Type B pancreatic cell (in vitro differentiated cells): Measurements from ENCODE around the gene RPL36A. TPM values are rescaled to one million over a fixed set of nuclear protein-coding genes. Genes with fewer than 3 reads are reported as not detected.

Experiments
- DNase-seq: peaks from one replicate; pipeline ENCODE4 v3.0.0; 2021; ENCODE audit warnings: mixed read lengths; ENCODE audit not compliant: unreplicated experiment; ENCODE audit errors: extremely low spot score
- H3K27ac Mint-ChIP-seq: 2 replicates; pipeline ENCODE4 v1.8.0; 2021; ENCODE audit warnings: mild to moderate bottlenecking, mixed read lengths
- H3K27me3 Mint-ChIP-seq: 2 replicates; pipeline ENCODE4 v1.8.0; 2021; ENCODE audit warnings: mixed read lengths
- H3K36me3 Mint-ChIP-seq: 2 replicates; pipeline ENCODE4 v1.8.0; 2021; ENCODE audit warnings: mixed read lengths
- H3K4me1 Mint-ChIP-seq: one replicate; pipeline ENCODE4 v1.8.0; 2021; ENCODE audit warnings: mixed read lengths; ENCODE audit not compliant: unreplicated experiment
- H3K4me3 Mint-ChIP-seq: 2 replicates; pipeline ENCODE4 v1.8.0; 2021; ENCODE audit warnings: mild to moderate bottlenecking, mixed read lengths
- H3K9me3 Mint-ChIP-seq: 2 replicates; pipeline ENCODE4 v1.8.0; 2021; ENCODE audit warnings: mixed read lengths
- total RNA-seq: library from RNA; stranded (reverse); gene quantifications from 2 replicates; pipeline ENCODE4 v1.2.1, GENCODE V29; 2021; ENCODE audit warnings: low replicate concordance
- TF ChIP-seq, protein P1 (sequence below): fragments of 200-600 bp; sonication (generic); conservative IDR thresholded peaks from 2 replicates; pipeline ENCODE4 v1.5.0; 2021; ENCODE audit warnings: antibody characterized with exemption, mild to moderate bottlenecking

Gene RPL36A
- total RNA-seq, 1 donor from 2014 or later: 338 TPM

DNA sequence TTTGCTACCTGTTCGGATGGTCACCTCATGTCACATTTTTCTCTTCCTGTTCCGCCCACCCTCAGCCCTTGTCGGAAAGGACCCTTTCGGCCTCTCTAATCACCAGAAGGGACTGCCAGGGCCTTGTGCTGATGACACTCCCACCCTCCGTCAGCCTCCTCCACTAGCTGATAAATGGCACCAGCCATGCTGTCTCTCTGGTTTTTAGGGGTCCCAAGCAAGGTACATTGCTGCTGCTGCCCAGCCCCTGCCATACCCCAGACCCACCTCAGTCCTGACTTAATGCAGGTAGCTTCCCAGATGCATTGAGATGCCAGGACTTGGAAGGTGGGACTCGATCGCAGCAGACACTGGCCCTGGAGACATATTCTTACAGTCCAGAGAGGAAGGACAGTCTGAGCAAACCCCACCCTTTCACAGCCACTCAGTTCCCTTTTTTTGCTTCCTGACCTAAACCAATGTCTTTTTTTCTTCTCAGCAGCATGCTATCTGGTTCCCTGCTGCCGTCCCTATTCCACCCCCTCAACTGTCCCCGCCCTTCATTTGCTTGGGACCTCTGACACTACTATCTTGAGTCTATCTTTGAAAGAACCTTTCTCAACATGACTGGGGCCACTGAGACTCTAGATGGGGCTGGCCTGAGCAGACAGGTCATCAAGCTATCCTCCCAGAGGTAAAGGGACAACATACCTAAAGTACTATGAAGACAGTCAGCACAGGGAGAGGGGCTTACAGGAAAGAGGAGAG lies 4.8 kb upstream of the RPL36A start, which contains the start of gene BTK:
Gene BTK, minus strand, starts transcription at position 397 of the 747 bp plus-strand sequence. CDS start 10,907 bp downstream, outside the sequence.
- no peak for DNase-seq
- Mint-ChIP-seq H3K4me1 (no peaks in the 10 kb centered on the region), H3K4me3 (no peak within 1 kb of the TSS), H3K27me3 (no peaks in the 10 kb centered on the region), H3K9me3 (no peaks in the 10 kb centered on the region), H3K27ac (no peak within 1 kb of the TSS), H3K36me3 (peaks cover 2% of the 10 kb centered on the region)
- TF ChIP-seq, protein P1, sequence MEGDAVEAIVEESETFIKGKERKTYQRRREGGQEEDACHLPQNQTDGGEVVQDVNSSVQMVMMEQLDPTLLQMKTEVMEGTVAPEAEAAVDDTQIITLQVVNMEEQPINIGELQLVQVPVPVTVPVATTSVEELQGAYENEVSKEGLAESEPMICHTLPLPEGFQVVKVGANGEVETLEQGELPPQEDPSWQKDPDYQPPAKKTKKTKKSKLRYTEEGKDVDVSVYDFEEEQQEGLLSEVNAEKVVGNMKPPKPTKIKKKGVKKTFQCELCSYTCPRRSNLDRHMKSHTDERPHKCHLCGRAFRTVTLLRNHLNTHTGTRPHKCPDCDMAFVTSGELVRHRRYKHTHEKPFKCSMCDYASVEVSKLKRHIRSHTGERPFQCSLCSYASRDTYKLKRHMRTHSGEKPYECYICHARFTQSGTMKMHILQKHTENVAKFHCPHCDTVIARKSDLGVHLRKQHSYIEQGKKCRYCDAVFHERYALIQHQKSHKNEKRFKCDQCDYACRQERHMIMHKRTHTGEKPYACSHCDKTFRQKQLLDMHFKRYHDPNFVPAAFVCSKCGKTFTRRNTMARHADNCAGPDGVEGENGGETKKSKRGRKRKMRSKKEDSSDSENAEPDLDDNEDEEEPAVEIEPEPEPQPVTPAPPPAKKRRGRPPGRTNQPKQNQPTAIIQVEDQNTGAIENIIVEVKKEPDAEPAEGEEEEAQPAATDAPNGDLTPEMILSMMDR: no peak

DNA sequence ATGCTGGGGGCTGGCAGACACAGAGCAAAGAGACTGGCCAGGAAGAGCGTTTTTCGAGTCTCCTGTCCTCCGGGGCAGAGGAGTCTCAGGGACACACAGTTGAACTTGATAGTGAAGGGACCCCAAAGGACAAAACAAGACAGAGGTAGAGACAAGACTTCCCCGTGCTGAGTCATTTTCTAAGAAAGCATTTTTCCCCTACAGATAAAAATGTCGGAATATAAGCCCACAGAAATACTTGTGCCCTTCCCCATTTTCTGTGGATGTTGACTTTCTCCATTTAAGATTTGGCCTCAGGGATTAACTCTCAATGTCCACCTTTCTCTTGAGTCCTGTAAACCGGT lies 4.3 kb upstream of the RPL36A start:
- Mint-ChIP-seq H3K4me1 (no peaks in the 10 kb centered on the region), H3K27ac (no peak overlapping the region), H3K36me3 (peaks cover 6% of the 10 kb centered on the region), H3K27me3 (no peaks in the 10 kb centered on the region), H3K9me3 (no peaks in the 10 kb centered on the region), H3K4me3 (no peak overlapping the region)
- DNase-seq: no peak
- TF ChIP-seq, protein P1: no peak

DNA sequence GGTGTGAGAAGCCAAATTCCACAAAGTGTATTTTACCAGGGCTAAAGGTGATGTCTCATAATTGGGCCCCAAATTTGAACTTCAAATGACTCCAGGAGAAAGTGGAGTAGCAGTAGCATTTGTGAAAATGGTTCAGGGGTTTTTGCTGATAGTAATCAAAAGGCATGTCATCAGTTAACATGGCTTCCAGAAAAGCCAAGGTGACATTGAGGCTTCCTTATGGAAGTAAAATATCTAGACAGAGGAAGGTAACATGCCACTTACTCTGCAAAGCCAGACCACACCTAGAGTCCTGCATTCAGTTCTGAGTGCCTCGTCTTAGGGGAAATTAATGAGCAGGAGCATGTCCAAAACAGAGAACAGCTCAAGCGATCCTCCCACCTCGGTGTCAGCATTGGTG lies 2.2 kb upstream of the RPL36A start:
- Mint-ChIP-seq H3K27ac (no peak overlapping the region), H3K4me1 (no peaks in the 10 kb centered on the region), H3K27me3 (no peaks in the 10 kb centered on the region), H3K36me3 (peaks cover 8% of the 10 kb centered on the region), H3K9me3 (no peaks in the 10 kb centered on the region), H3K4me3 (no peak overlapping the region)
- DNase-seq: no peak
- TF ChIP-seq, protein P1: no peak

DNA sequence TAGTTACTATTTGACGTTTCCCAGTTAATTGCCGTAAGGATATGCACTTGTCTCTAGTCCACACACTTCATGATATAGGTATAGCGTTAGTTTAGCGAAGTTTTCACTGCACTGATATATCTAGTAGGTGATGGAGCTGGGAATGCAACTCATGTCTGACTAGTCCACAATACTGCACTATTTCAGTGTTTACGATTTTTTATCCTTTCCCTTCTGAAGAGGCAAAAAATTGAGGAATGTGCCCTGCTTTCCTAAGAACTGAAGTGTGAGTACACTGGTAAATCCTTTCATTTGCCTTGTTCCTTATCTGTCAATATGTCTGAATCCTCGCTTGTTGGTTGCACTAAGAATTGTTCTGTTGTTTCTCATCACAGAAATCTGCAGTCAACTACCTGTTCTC lies 1.0 kb downstream of the RPL36A start:
- TF ChIP-seq, protein P1: no peak
- Mint-ChIP-seq H3K4me1 (no peaks in the 10 kb centered on the region), H3K36me3 (peaks cover 16% of the 10 kb centered on the region), H3K27me3 (no peaks in the 10 kb centered on the region), H3K9me3 (no peaks in the 10 kb centered on the region), H3K4me3 (peak overlapping the region; percentile 98), H3K27ac (peak overlapping the region; percentile 95)
- no peak for DNase-seq

DNA sequence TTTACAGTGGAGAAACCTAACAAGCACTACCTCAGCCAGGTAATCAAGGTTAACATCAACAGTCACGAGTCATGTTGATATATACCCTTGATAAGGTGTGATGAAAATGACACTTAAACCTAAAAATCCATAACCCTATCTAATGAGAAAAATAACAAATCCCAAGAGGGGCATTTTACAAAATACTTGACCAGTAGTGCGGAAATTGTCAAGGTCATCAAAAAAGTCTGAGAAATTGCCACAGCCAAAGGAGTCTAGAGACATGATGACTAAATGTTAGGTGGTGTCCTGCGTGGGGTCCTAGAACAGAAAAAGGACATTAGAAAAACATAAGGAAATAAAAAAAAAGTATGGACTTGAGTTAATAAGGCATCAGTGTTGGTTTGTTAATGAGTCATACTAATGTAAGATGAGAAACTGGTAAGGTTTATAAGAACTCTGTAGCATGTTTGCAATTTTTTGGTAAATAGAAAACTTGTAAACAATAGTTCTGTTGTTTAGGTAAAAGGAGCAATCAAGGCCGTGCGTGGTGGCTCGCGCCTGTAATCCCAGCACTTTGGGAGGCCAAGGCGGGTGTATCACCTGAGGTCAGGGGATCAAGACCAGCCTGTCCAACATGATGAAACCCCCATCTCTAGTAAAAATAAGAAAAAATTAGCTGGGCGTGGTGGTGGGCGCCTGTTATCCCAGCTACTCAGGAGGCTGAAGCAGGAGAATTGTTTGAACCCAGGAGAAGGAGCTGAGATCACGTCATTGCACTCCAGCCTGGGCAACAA lies 2.9 kb downstream of the RPL36A start:
- TF ChIP-seq, protein P1: no peak
- H3K27ac Mint-ChIP-seq: no peak overlapping the region

More for the DNA sequence above, 2.9 kb downstream of the RPL36A start:
- peaks cover 16% of the 10 kb centered on the region for H3K36me3 Mint-ChIP-seq
- DNase-seq: no peak
- no peaks in the 10 kb centered on the region for H3K4me1 Mint-ChIP-seq
- no peaks in the 10 kb centered on the region for H3K27me3 Mint-ChIP-seq
- no peaks in the 10 kb centered on the region for H3K9me3 Mint-ChIP-seq
- peak overlapping the region; percentile 26 for H3K4me3 Mint-ChIP-seq
